Neutrophil (primary cell): Measurements from ENCODE around the gene SH3GL3.

Experiments
- H3K27ac ChIP-seq: fragments of 200-600 bp; sonication (generic); 2 replicates; pipeline ENCODE4 v1.5.1; 2016; ENCODE audit warnings: mild to moderate bottlenecking, moderate library complexity
- H3K27me3 ChIP-seq: fragments of 200-600 bp; sonication (generic); 2 replicates; pipeline ENCODE4 v1.6.0; 2016; ENCODE audit warnings: mild to moderate bottlenecking
- H3K36me3 ChIP-seq: fragments of 200-600 bp; sonication (generic); 2 replicates; pipeline ENCODE4 v1.5.1; 2017
- H3K4me1 ChIP-seq, 2 experiments: fragments of 200-600 bp in 1 of 2; sonication (generic) in 1 of 2; 1 replicate in 1 of 2; 2 replicates in 1 of 2; pipeline versions ENCODE4 v1.5.1 to v1.6.1; 2013 to 2016; ENCODE audit warnings: low read depth in 1 of 2, low read length in 1 of 2, mild to moderate bottlenecking in 1 of 2, moderate library complexity in 1 of 2; ENCODE audit not compliant: control insufficient read depth in 1 of 2, insufficient read depth in 1 of 2
- H3K4me3 ChIP-seq, 2 experiments: fragments of 200-600 bp in 1 of 2; sonication (generic) in 1 of 2; 1 replicate in 1 of 2; 2 replicates in 1 of 2; pipeline ENCODE4 v1.5.1; 2013 to 2016; ENCODE audit warnings: low read depth in 1 of 2, low read length in 1 of 2, mild to moderate bottlenecking in 1 of 2, moderate library complexity in 1 of 2
- H3K9me3 ChIP-seq: fragments of 200-600 bp; sonication (generic); 2 replicates; pipeline ENCODE4 v1.5.1; 2016
- TF ChIP-seq, protein P1 (sequence below): fragments of 200-600 bp; sonication (generic); IDR thresholded peaks from 2 replicates; pipeline ENCODE4 v1.5.1; 2016; ENCODE audit warnings: antibody characterized with exemption

SH3GL3 gene

DNA sequence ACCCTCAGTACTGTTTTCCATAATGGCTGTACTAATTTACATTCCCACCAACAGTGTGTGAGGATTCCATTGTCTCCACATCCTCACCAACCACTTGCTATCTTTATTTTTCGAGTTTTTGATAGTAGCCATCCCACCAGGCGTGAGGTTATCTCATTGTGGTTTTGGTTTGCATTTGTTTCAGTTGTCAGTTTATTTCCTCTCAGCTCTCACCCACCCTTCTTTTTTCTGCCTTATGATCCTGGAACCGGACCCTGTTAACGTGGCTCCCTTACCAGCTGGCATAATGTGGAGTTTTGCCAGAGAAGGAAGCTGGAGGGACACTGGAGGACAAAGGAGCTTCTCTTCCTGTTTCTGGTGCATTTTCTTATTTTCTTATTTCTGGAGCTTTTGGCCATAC lies 25.1 kb upstream of the SH3GL3 start:
- TF ChIP-seq, protein P1, sequence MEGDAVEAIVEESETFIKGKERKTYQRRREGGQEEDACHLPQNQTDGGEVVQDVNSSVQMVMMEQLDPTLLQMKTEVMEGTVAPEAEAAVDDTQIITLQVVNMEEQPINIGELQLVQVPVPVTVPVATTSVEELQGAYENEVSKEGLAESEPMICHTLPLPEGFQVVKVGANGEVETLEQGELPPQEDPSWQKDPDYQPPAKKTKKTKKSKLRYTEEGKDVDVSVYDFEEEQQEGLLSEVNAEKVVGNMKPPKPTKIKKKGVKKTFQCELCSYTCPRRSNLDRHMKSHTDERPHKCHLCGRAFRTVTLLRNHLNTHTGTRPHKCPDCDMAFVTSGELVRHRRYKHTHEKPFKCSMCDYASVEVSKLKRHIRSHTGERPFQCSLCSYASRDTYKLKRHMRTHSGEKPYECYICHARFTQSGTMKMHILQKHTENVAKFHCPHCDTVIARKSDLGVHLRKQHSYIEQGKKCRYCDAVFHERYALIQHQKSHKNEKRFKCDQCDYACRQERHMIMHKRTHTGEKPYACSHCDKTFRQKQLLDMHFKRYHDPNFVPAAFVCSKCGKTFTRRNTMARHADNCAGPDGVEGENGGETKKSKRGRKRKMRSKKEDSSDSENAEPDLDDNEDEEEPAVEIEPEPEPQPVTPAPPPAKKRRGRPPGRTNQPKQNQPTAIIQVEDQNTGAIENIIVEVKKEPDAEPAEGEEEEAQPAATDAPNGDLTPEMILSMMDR, result no peak
- Histone ChIP-seq H3K4me1 (no peaks in the 10 kb centered on the region), H3K27me3 (peaks cover 6% of the 10 kb centered on the region), H3K4me3 (no peak overlapping the region), H3K27ac (no peak overlapping the region), H3K9me3 (no peaks in the 10 kb centered on the region), H3K36me3 (no peaks in the 10 kb centered on the region)

GRCh38 chr15:83422541-83422940 lies 24.6 kb upstream of the SH3GL3 start:
- Histone ChIP-seq H3K4me3 (no peak overlapping the region), H3K27ac (no peak overlapping the region), H3K9me3 (no peaks in the 10 kb centered on the region), H3K27me3 (peaks cover 6% of the 10 kb centered on the region), H3K4me1 (no peaks in the 10 kb centered on the region), H3K36me3 (no peaks in the 10 kb centered on the region)
- TF ChIP-seq, protein P1, result no peak

DNA sequence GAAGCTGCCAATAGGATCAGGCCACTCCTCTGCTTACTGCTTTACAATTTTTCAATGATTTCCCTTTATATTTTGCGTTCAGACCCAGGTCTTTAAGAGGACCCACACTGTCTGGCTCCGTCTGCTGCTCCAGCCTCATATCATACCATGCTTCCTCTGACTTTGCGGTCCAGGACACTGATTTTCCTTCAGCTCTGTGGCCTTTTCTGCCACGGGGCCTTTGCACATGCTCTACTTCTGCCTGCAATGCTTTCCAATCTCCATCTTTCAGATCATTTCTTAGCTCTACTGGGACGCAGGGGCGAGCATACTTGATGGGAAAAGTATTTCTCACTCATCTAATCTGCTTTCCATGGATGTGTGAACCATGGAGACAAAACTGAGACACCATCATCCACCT lies 23.0 kb upstream of the SH3GL3 start:
- H3K4me3 ChIP-seq, result no peak overlapping the region
- TF ChIP-seq, protein P1, result no peak
- H3K9me3 ChIP-seq, result no peaks in the 10 kb centered on the region
- no peak overlapping the region for H3K27ac ChIP-seq
- no peaks in the 10 kb centered on the region for H3K4me1 ChIP-seq
- H3K27me3 ChIP-seq, result peaks cover 6% of the 10 kb centered on the region
- H3K36me3 ChIP-seq, result no peaks in the 10 kb centered on the region

DNA sequence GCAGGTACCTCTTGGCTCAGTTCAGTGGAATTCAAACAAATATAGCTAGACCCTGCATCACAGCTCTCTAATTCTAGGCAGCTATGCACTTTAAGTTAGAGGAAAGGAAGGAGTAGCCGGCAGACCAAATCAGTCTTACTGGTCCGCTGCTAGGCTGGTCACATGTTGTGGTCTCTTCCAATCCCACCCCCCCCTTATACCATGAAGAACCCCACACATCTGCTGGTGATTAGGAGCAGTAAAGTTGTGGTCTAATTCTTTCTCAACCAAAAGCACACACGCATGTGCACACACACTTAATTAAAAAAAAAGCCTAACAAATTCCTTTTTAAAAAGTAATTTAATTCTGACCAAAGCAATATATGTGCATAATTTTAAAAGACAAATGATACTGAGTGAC lies 16.7 kb upstream of the SH3GL3 start:
- no peak overlapping the region for H3K27ac ChIP-seq
- TF ChIP-seq, protein P1, result no peak
- peaks cover 13% of the 10 kb centered on the region for H3K27me3 ChIP-seq
- H3K9me3 ChIP-seq, result no peaks in the 10 kb centered on the region
- H3K36me3 ChIP-seq, result no peaks in the 10 kb centered on the region
- no peaks in the 10 kb centered on the region for H3K4me1 ChIP-seq
- no peak overlapping the region for H3K4me3 ChIP-seq

GRCh38 chr15:83431521-83431920 lies 15.6 kb upstream of the SH3GL3 start:
- TF ChIP-seq, protein P1, result no peak
- no peaks in the 10 kb centered on the region for H3K36me3 ChIP-seq
- H3K9me3 ChIP-seq, result no peaks in the 10 kb centered on the region
- no peaks in the 10 kb centered on the region for H3K4me1 ChIP-seq
- H3K27ac ChIP-seq, result no peak overlapping the region
- no peak overlapping the region for H3K4me3 ChIP-seq
- H3K27me3 ChIP-seq, result peaks cover 23% of the 10 kb centered on the region

- H3K4me3 ChIP-seq, result no peak overlapping the region
- H3K27me3 ChIP-seq, result peaks cover 23% of the 10 kb centered on the region
- H3K9me3 ChIP-seq, result no peaks in the 10 kb centered on the region
- no peak overlapping the region for H3K27ac ChIP-seq
- TF ChIP-seq, protein P1, result no peak
- H3K4me1 ChIP-seq, result no peaks in the 10 kb centered on the region
- H3K36me3 ChIP-seq, result no peaks in the 10 kb centered on the region
Measured at GRCh38 chr15:83435202-83435601, 11.9 kb upstream of the SH3GL3 start.
